ENCODE measurements around the gene KLHDC3.
A peak's percentile ranks its signal among the peaks of the same experiment; 100 is the strongest.

The KLHDC3 gene

GRCh38 chr6:43053545-43054205 is 39.6 kb downstream of the KLHDC3 start, which contains the start of gene CUL7:
Gene CUL7 (minus strand): TSS chr6:43053851. CDS start chr6:43052788, 1,063 bp downstream.
- DNase-seq, result peak in 54 of 56 donors; percentile 7 to 83 (median 64)

DNA sequence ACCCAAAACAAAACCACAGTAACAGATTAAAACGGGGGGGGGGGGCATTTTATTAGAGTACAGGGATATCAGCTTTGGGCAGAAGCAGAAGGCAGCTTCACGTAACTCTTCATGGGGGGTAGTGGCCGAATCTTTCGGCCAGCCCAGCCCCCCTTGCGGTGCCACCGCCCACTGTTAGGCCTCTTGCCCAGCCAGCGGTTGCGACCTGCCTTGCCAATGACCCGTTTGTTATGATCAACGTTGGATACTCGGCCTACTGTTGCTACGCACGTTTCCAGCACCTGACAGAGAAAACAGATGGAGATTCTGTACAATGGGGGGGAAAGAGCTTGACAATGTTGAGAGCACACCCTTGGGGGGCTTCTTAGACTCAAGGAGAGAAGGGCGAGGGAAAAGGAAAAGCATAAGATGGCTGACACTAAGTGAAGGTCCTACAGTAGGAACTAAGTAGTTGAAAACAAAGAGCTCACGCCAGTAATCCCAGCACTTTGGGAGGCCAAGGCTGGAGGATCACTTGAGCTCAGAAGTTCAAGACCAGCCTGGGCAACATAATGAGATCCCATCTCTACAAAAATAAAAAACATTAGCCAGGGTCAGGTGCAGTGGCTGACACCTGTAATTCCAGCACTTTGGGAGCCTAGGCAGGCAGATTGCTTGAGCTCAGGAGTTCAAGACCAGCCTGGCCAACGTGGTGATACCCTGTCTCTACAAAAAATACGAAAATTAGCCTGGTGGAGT is 40.3 kb downstream of the KLHDC3 start:
- peak in 1 of 56 donors; percentile 5 for DNase-seq

- no peak for DNase-seq
Measured at GRCh38 chr6:43055966-43056365, 41.9 kb downstream of the KLHDC3 start.

GRCh38 chr6:43058531-43058930 is 44.5 kb downstream of the KLHDC3 start:
- no peak for DNase-seq

DNA sequence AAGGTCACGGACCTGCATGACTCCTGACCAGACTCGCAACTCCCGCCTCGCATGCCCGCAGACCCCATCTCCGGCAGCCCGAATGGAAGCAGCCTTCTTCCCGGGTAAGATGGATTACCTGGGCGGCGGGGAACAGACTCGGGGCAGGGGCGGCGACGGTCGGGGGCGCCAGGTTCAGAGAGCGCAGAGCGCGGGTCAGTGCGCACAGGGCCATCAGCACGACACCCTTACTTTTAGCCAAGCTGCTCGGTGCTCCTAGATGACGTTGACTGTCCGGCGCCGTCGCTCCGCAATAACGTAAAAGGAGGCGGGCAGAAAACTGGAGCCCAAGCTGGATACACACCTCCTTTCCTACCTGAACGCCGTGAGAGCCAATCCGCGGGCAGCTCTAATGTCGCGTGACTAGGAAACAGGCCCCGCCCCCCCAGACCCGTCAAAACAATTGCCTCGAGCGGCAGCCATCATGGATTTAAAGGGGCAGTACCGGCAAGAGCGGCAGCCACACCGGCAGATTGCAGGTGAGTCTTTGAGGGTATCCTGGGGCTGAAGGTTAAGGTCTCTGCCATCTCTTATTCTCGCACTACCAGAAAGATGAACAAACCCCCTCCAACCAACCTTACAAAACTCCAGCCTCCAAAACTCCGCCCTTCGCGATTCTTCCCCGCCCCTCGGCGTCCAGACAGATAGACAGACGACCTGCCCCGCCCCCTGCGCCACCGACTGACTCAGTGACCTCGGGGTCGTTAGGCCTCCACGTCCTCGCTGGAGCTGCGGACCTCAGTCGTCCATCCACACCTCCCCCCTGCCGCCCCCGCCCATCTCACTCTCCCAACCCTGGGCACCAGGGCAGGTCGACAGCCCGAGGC is 45.4 kb downstream of the KLHDC3 start, which contains the start of the genes KLC4 and MRPL2:
KLC4 (plus strand) TSS at position 464 of the 866 bp plus-strand sequence. CDS start 1,705 bp downstream, outside the sequence.
MRPL2 (minus strand) TSS at position 267 of the 866 bp plus-strand sequence; CDS start at position 214, 53 bp downstream.
- DNase-seq, result peak; percentile 92 to 100 (median 98)

GRCh38 chr6:43060034-43060754 is 46.1 kb downstream of the KLHDC3 start:
- DNase-seq, result peak in 1 of 56 donors; percentile 31

DNA sequence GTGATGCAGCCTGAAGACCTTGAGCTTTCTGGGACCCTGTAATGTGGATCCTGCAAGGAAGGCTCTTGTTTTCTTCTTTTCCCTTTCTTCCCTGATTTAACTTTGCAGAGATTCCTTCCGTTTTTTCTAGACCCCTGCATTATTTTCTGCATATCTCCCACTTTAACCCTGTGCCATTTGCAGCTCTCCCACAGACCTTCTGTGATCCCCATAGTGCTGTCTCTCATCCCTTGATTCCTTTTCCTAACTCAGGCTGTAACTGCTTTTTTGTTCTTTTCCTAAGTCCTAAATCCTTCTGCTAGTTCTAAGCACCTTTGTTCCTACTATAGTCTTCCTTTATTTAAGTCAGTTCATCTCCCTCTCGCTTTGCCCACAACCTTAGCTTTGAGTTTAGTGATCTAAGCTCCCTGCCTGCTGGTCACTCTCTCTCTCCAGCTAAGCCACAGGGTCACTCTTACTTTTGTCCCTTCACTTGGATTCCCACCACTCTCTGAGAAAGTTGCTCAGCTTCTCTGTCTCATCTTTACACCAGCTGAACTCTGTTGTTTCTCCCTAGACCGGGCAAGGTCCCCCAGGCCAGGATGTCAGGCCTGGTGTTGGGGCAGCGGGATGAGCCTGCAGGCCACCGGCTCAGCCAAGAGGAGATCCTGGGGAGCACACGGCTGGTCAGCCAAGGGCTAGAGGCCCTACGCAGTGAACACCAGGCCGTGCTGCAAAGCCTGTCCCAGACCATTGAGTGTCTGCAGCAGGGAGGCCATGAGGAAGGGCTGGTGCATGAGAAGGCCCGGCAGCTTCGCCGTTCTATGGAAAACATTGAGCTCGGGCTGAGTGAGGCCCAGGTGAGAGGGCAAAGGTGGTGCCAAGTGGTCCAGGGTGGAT is 46.9 kb downstream of the KLHDC3 start:
- no peak for DNase-seq

DNA sequence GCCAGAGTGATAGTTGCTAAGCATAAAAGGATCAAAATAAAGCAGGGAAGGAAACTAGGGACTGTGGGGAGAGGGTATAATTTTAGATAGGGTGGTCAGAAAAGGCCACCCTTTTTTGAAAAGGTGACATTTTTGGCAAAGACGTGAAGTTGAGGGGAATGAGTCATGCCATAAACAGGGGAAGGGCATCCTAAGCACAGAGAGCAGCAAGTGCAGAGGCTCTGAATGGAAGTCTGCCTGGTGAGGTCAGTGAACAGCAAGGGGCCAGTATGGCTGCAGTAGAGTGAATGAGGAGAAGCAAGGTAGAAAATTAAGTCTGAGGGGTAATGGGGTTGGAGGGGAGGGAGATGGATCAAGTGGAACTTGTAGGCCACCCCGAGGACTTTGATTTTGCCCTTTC is 47.8 kb downstream of the KLHDC3 start:
- no peak for DNase-seq

DNA sequence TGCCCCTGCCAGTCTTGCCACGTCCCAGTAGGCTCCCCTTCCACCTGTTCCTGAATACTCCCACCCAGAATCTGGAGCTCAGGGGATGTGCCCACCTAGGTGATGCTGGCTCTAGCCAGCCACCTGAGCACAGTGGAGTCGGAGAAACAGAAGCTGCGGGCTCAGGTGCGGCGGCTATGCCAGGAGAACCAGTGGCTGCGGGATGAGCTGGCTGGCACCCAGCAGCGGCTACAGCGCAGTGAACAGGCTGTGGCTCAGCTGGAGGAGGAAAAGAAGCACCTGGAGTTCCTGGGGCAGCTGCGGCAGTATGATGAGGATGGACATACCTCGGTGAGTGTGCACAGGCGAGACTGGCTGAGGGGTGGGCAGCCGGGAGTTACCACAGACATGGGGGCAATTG is 48.8 kb downstream of the KLHDC3 start:
- DNase-seq, result no peak

GRCh38 chr6:43070028-43070632 is 56.1 kb downstream of the KLHDC3 start:
- no peak for DNase-seq

Data from amygdala (tissue), 56 donors.